Neural cell (in vitro differentiated cells): Measurements from ENCODE around the gene LTB4R2.

Source experiments
- CTCF ChIP-seq: fragments of 450-650 bp; IDR thresholded peaks from 2 replicates; pipeline ENCODE4 v1.5.1; 2014; ENCODE audit warnings: antibody characterized with exemption, mild to moderate bottlenecking, moderate library complexity; ENCODE audit not compliant: poor library complexity, severe bottlenecking
- EP300 ChIP-seq: fragments of 450-650 bp; conservative IDR thresholded peaks from 2 replicates; pipeline ENCODE4 v1.6.1; 2014; ENCODE audit warnings: antibody characterized with exemption, mild to moderate bottlenecking, moderate library complexity; ENCODE audit not compliant: poor library complexity, severe bottlenecking
- POLR2AphosphoS5 ChIP-seq: IDR thresholded peaks from 2 replicates; pipeline ENCODE4 v1.6.1; 2012
- RAD21 ChIP-seq: fragments of 450-650 bp; conservative IDR thresholded peaks from 2 replicates; pipeline ENCODE4 v1.6.1; 2014; ENCODE audit warnings: antibody characterized with exemption, mild to moderate bottlenecking, moderate library complexity
- SMC3 ChIP-seq: fragments of 450-650 bp; conservative IDR thresholded peaks from 2 replicates; pipeline ENCODE4 v1.6.1; 2014; ENCODE audit warnings: antibody characterized with exemption, mild to moderate bottlenecking, moderate library complexity; ENCODE audit not compliant: poor library complexity

GRCh38 chr14:24304019-24304387 is 5.9 kb upstream of the LTB4R2 start:
- TF ChIP-seq CTCF (no peak), RAD21 (no peak), POLR2AphosphoS5 (no peak), EP300 (no peak), SMC3 (no peak)
